MM.1S (cell line): Measurements from ENCODE around the gene SVEP1.

ENCODE experiments used
- CTCF ChIP-seq: fragments of 300-600 bp; sonication (generic); IDR thresholded peaks from 2 replicates; pipeline ENCODE4 v1.5.1; 2016; ENCODE audit warnings: antibody characterized with exemption, low read length, mixed read lengths
- EZH2 ChIP-seq: fragments of 300-600 bp; sonication (generic); optimal IDR thresholded peaks from 2 replicates; pipeline ENCODE3; 2017; ENCODE audit warnings: low read depth, mild to moderate bottlenecking, antibody characterized with exemption, low read length, mixed read lengths

GRCh38 chr9:110399983-110400382 lies 179.6 kb downstream of the SVEP1 start:
- TF ChIP-seq CTCF (no peak), EZH2 (no peak)
